Omental fat pad (tissue), 4 donors: Measurements from ENCODE around the gene MRC1. TPM values are rescaled to one million over a fixed set of nuclear protein-coding genes. Genes with fewer than 3 reads are reported as not detected.
A peak's percentile ranks its signal among the peaks of the same experiment; 100 is the strongest.

Experiments
- ATAC-seq: fragments of 150-250 bp; one replicate; pipeline ENCODE4 v1.9.1; 2016; ENCODE audit warnings: mild to moderate bottlenecking, moderate library complexity; ENCODE audit not compliant: low FRiP score
- DNase-seq: peaks from one replicate; pipeline ENCODE4 v3.0.0-alpha.2; 2019; ENCODE audit warnings: low spot score
- CTCF ChIP-seq, 3 donors: fragments of 450-650 bp; IDR thresholded peaks; one replicate each; pipeline ENCODE4 v1.5.1; 2016 to 2017; ENCODE audit warnings: antibody characterized with exemption in 3 of 3, mild to moderate bottlenecking in 3 of 3, moderate library complexity in 2 of 3
- small RNA-seq: library from RNA; depleted of rRNA; stranded (forward); fragments of <200 nt; gene quantifications from one replicate; pipeline ENCODE3, GENCODE V24; 2016
- total RNA-seq, 4 donors: library from RNA; depleted of rRNA; stranded (reverse); fragments of >200 nt; gene quantifications; one replicate each; pipeline ENCODE4 v1.1.0, GENCODE V29; 2016

Gene MRC1
- total RNA-seq, 4 donors from 2014 or later = 130 to 206 (median 139) TPM

- DNase-seq = no peak
- no peak for ATAC-seq
- no peak for TF ChIP-seq CTCF (IDR thresholded peaks at IDR 0.05)
Measured at GRCh38 chr10:17958049-17958448, 148.9 kb downstream of the MRC1 start.

GRCh38 chr10:17959870-17960269, 150.7 kb downstream of the MRC1 start:
- DNase-seq (no peak), ATAC-seq (no peak)
- no peak for TF ChIP-seq CTCF (IDR thresholded peaks at IDR 0.05)

Small RNA genes within 50 kb of the gene (small RNA-seq; reads per million reads assigned to genes)
- 1.9 reads per million, percentile 37 among the genes with 10 or more reads in this experiment for gene MIR511

Other genes with a start within 250 kb of the MRC1 start
- 10 to 100 TPM; 17.4 to 29.9 (median 19.1) TPM for gene HACD1, start 192.0 kb upstream of the MRC1 start, total RNA-seq
- 10 to 100 TPM; 19.1 to 28.1 (median 22.1) TPM for gene STAM, start 165.2 kb upstream of the MRC1 start, total RNA-seq
- gene TMEM236, start 57.1 kb upstream of the MRC1 start, total RNA-seq = 1 to 10 TPM; 1.7 to 4.1 (median 3.0) TPM
- gene SLC39A12, start 142.6 kb downstream of the MRC1 start, total RNA-seq = under 1 TPM in 3 of 4 donors, not detected in 1; 0.44 to 0.56 (median 0.47) TPM